ENCODE measurements around the gene KCNJ8.
A peak's percentile ranks its signal among the peaks of the same experiment; 100 is the strongest.
"Not testable (repeated sequence)": the region's sequence is repeated elsewhere in the genome, so short reads cannot be mapped to it uniquely, and the experiment has no call there.

KCNJ8 gene

DNA sequence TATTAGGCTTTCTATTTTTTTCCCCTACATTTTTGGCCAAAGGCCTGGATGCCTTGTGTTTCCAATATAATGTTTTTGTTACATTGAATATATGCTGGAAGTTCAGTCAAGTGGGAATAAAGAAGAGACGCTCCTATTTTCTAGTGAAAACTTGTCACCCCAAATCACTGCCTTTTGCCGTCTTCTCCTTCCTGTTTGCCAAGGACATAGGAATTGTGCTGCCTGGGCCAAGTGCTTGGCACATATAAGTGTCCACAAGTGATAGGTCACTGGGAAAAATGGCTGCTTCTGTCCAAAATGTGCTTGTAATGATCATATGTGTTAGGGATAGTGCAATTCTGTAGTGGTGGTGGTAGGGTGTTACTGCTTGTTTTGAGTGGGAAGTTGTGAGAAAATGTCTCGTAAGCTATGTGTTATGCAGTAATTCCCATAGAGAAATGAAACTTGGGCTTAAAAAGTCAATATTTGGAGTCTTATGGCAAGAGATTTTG is 11.6 kb upstream of the KCNJ8 start:
- no peak for DNase-seq

DNA sequence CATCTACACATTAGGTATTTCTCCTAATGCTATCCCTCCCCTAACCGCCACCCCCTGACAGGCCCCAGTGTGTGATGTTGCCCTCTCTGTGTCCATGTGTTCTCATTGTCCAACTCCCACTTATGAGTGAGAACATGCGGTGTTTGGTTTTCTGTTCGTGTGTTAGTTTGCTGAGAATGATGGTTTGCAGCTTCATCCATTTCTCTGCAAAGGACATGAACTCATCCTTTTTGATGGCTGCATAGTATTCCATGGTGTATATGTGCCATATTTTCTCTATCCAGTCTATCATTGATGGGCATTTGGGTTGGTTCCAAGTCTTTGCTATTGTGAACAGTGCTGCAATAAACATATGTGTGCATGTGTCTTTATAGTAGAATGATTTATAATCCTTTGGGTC is 8.2 kb upstream of the KCNJ8 start:
- DNase-seq, result not testable (repeated sequence)

DNA sequence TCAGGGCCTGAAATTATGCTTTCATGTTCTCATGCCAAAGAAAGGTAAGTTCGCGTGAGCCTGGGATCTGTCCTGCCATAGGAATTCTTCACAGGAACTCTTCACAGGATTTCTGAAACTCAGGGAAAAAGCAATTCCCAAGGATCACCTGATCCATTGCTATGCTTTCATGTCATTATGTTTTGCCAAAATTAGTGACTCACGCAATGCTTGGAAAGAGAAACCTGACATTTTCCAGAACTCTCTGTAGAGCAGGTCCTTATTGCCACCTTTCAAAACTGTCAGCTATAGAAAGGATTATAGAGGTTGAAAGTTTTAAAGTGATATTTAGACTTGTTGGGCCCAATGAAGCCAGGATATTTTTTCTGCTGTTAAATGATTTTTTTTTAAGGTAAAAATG is 6.3 kb upstream of the KCNJ8 start:
- DNase-seq, result no peak

DNA sequence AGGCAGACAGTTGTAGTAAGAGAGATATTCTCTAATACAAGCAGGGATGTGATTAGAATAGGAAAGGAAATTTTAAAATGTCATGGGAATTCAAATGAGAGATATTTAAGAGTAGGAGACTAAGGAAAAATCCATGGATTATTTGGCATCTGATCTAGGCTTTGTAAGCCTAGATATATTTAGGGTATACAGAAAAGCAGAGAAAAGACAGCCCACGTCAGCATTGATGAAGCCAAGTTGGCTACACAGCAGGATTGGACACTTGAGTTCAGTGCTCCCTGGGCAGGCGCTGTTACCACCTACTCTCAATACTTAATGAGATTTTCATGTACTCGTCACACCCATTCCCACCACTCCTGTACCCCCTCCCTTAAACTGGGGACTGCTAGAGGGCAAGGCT is 1.7 kb upstream of the KCNJ8 start:
- DNase-seq, result no peak

DNA sequence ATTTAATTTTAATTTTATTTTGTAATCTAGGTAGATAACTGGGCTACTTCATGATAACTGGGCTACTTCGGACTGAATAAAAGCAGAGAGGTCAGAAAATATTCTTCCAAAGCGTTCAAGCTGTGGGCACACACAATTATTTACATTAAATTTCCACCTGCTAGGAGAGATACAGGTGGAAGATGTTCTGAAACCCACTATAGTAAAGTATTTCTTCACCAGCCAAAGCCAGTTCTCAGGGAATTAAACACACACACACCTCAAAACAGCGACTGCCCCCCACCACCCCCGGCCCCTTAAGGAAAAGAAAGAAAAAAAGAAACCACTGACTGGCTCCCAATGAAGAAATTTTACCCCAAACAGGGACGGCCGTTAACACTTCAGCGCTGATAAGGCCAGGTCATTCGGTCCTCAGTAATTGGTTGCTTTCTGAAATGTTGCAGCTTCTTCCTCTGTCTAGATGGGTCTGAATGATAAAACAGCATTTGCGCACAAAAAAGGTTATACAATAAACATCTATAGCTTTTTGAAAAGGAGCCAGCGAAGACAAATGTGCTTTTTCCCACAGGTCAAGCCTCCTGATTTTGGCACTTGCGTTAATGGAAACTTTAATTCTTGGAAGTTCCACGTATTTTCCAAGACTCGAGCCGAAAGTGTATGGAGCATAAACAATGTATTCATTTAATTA is 771 bp upstream of the KCNJ8 start:
- peak in 1 of 51 donors; percentile 18 for DNase-seq

DNA sequence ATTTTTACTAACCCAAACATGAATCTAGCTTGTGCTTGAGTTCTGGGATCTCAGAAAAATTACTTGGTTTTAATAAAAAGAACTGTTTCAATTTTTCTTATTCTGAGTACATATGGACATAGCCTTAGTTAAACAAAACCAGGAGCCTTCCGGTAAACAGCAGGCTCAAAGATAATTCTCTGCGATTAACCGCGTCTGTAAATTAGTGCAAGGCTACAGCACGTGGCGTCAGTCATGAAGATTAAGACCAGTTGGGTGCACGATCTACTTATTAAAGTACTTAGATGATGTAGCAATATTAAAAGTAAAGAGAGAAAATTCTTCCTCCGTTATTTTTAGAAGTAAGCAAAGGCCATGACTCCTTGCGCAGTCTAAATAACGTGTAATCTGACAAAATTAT is 700 bp downstream of the KCNJ8 start:
- DNase-seq, result no peak

DNA sequence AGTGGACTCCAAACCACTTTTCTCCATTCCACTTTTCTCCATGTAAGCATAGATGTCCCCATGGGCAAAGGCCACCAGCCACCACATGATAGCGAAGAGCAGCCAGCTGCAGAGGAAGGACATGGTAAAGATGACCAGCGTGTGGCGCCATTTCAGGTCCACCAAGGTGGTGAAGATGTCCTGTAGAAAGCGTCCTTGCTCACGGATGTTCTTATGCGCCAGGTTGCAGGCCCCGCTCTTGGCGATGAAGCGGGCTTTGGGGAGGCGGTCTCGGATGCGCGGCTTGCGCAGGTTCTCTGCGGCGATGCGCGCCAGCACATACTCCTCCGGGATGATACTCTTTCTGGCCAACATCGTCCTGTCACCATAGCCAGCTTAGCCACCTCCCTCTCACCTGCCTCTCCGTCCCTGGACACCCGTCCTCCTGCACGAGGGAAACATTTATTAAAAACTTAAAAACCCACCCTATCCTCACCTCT is 1.2 kb downstream of the KCNJ8 start:
- DNase-seq, result peak in 18 of 51 donors; percentile 1 to 20 (median 6)

DNA sequence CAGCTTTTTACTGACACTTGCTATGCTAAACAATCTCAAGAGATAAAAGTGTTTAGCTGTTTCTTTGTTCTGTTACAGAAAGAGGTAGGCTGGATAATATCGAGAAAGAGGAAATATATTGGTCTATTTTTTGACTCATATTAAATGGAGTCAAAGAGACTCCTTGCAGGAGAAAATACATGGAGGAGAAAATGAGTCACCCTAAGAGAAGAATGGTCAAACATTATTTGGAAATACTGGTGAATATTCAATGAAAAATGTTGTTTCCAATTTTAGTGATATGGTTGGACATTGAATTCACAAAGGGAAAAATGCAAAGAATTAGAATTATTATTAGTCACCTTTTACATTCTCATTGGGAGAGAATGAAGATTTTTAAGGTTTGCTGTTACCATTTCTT is 3.2 kb downstream of the KCNJ8 start:
- no peak for DNase-seq

DNA sequence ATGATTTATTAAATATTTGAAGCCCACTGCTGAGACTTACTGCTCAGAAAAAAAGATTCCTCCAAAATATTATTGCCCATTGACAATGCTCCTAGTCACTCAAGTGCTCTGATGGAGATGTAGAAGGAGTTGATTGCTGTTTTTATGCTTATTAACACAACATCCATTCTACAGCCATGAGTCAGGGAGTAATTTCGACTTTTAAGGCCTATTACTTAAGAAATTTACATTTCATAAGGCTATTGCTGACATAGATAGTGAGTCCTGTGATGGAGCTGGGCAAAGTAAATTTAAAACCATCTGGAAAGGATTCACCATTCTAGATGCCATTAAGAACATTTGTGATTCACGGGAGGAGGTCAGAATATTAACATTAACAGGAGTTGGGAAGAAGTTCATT is 5.2 kb downstream of the KCNJ8 start:
- no peak for DNase-seq

DNA sequence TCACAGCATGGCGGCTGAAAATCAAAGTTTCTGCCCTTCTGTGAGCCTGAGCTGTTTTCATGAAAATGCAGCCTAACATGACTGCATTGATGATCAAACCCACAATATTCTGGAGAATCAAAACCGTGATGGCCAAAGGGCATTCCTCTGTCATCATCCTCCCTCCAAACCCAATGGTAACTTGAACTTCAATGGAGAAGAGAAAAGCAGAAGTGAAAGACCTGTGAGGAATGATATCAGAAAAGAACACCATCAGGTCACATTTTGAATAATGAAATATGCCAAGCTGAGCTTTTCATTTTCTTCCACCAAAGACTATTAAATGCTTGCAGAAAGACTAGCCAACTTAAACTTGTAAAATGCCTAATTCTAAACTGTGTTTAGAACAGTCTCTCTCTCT is 8.1 kb downstream of the KCNJ8 start:
- no peak for DNase-seq

DNA sequence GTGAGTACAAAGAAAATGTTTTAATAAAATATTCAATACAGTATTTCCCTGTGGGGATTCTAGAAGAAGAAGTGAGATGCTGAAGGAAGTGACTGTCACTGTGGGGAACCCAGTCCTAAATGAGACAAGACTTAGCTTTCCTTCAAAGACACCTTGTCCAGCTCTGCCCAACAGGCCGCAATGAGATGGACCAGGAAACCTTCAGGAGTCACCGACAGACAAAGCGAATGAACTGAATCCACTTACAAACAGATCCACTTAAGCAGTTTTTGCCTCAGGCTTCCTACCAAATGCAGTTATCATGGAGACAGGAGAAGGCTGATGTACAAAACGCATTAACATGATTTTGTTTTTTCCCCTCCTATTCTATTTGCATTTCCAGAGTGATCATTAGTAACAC is 9.6 kb downstream of the KCNJ8 start:
- no peak for DNase-seq

DNA sequence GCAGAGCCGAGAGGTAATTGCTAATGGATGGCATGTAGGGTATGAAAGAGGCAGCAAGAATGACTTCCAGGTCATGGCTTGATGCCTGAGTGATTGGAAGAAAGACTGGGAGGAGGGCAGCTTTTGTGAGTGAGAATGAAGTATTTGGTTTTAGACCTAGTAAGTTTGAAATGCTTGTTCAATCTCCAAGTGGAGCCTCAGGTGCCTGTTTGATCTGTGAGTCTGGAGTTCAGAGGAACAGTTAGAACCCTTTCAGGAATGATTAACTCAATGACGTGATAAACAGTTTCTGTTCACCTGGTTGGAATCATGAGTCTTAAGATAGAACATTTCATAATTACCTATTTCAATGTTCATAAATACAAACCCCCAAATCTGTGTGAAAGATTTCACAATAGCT is 10.4 kb downstream of the KCNJ8 start:
- DNase-seq, result no peak

DNA sequence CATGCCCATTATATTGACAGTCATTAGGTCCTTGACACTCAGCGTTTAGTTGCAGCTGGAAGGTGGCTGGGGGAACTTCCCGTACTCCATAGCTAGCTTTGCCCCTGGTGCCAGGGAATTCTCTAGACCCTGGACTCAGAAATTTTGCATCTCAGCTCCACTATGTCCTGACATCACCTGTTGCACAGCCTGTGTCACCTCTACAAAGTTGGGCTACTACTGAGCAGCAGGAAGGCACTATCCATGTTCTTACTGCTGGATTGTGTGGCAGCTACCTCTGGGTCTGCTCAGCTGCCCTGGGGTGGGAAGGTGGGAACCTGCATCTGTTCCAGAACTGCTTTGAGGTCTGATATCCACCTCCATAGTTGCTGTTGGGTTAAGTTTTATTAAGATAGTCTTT is 11.0 kb downstream of the KCNJ8 start:
- no peak for DNase-seq

DNA sequence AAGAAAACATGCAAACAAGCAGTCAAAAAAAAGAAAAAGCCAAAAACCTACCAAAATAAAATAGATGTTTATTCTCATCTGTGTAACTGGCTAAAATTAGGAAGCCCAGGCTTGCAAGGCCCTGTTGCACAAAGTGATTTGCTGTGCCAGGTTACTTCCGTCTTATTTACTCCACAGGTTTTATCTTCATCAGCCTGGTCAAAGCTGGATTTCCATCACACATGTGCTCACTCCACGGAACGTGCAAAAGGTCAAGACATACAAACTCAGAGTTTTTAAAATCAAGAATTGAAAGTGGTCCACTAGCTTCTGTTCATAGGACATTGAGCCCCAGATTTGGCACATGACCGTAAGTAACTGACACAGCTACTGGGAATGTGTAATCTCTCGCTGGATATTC is 14.8 kb downstream of the KCNJ8 start:
- no peak for DNase-seq

DNA sequence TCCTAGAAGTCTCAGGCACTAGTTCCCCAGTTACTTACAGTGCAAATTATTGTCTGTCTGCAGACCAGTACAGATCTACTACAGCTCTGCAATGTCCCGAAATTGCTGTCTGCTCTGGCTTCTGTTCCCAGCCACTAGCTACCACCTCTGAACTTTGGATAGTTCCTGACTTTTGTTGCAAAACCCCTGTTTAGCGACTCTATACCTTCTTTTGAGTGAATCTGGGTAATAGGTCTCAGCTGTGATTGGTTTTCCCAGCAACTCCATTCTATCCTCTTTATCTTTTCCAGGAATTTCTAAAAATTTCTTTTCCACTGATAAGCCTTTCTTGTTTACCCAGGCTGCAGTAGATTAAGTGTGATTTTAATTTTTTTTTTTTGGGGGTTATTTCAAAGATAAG is 16.8 kb downstream of the KCNJ8 start:
- no peak for DNase-seq

DNA sequence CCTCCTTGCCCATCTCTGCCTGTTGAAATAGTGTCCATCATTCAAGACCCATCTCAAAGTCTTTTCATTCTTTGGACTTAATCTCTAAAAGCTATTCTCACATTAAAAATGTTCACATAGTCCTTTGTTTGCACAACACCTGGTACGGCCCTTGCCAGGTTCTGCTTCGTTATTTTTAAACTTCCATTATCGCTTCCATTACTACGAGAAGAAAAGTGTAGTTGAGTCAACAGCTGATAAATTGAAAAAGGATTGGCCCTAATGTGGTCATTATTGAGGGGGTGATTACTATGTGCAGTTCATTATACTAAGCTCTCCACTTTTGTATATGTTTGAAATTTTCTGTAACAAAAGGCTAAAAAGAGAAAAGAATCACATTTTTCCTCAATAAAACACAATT is 17.8 kb downstream of the KCNJ8 start:
- DNase-seq, result no peak

DNA sequence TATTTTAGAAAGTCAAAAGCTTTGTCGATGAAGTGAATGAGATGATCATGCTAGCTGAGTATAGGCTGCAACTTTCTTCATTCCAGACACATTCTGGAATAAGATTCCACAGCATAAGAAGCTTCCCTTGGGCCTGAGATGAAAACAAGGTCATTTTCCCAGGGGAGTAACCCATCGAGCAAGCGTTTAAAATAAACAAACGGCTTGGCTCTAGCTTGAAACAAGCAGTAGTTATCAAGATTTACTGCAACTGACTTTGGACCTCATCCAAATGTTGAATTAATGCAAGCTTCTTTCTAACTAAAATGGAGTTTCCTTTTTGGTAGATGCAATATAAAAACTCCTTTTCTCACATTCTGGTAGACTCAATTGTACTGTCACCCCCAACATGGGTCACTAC is 23.0 kb downstream of the KCNJ8 start:
- no peak for DNase-seq

DNA sequence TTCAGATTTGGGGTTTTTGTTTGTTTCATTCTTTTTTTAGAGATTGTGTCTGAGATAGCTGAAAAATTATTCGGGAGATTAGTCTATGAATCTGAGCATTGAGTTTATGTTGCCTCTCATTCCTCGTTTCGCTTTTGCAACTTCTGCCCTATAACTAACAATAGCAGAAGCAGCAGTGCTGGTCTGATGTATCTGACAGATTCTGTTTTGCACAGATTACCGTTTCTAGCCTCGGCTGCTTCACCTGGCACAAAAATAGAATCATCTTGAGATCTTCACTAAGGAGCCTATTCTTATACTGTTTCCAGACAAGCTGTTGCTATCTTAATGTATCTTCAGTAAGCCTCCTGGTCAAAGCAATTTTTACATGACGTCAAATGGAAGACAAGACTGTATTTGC is 29.2 kb downstream of the KCNJ8 start:
- DNase-seq, result no peak

DNA sequence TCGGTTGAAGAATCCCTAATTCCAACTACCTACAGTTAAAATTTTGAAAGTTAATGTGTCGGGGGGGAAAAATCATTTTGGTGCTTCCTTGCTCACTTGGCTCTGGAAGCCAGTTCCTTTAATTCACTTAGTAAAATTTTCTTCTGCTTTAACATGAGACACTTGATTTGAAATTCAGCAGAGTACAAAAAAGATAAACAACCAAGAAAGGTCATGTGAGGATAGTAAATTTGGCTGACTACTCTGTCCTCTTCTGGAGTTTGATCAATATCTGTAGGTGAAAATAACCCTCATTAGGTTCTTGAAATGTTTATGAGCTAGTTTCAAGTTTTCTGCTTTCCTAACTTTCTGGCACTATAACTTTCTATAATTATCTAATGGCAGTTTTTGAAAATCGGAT is 43.4 kb downstream of the KCNJ8 start:
- DNase-seq, result no peak

DNA sequence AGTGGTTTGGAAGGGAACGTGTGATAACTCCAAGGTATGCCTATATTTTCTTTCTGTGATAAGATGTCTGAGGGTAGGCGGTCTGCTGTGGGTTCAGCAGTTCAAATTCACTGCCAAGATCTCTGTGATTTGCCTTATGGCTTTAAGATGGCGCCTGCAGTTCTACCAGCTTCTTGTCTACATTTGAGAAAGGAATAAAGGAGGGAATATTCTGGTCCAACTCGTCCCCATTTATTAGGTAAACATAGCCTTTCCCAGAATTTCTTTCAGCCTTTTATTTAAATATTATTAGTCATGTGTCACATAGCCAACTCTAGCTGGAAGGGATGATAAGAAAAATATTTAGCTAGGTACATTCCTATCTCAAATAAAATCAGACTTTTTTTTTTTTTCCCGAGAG is 48.8 kb downstream of the KCNJ8 start:
- DNase-seq, result no peak

DNA sequence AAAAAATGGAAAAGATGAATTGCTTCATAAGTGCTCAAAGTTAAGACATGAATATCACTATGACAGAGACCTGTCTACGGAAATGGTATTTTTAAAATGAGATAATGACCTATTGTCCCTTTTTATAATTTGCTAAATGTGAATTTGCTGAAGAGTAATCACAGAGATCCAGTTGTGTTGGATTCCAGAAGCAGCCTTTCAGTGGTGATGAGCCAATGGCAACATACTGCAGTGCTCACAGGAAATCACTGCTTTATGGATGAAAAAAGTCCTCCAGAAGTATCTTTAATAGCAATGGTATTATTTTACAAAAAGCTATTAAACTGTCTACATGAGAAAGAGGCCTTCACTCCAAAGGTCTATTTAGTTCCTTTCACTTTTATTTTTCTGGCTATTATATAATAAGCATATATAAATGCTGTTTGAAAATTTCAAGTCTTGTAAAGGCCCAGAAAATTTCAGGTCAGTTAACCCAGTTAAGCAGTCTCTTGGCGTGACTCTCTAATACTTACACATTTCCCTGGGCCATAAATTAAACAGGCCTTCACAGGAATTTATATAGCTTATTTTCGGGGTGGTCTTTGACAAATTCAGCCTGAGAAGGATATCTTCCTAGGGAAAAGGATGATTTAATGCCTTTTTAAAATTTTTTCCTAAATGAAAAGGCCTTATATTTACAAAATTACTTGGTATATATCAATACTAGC is 55.4 kb downstream of the KCNJ8 start:
- DNase-seq, result no peak

DNA sequence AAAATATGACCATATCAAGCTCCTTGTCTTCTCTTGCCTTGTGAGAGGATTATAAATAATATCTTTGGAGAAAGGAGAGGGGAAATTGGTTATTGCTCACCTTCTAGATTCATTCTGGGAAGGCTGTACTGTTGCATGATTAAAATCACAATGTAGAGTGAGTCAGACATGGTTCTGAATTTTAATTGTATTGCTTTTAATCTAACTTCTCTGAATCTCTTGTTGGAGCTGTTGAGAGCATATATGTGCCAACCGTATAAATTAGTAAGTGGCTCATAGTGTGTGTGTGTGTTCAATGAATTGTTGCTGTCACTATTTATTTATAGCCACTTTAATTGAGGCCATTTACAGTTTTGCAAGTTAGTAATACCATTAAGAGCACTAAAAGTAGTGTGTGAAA is 56.1 kb downstream of the KCNJ8 start:
- DNase-seq, result no peak

DNA sequence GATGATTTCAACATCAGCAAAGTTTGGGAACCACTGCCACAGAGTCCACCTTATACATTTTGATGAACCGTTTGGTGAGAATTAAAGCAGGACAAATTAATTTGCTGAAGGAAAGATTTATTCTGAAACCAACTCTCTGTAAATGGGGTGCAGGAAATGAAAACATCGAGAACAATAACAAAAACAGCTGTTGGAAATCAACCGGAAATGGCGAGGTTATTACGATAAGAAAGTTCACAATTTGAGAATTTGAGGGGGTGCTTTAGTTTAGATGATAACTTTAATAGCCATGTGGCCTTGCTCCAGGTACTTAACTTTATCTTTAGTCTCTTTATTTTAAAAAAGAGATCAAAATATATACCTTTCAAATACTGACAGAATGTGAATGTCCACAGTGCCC is 56.7 kb downstream of the KCNJ8 start:
- no peak for DNase-seq

All from hypothalamus (tissue), 51 donors.